Measurements from ENCODE around the gene INPP5A.

INPP5A gene

DNA sequence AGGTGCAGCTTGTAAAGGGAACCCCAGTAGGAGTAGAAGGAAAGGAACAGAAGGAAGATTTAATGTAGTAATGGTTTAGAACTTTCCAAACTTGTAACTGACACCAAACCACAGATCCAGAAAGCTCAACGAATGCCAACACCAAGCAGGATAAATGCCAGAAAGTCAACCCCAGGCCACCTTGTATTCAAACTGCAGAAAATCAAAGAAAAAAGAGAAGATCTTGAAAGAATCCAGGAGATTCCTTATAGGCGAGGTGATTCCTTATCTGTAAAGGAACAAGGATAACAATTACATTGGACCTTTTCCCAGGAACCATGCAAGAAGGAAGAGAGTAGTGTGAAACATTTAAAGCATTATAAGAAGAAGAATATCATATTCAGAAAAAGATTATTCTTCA is 154.7 kb downstream of the INPP5A start:
- H3K4me3 ChIP-seq (ENCODE audit: low read length), result no peak overlapping the region
- DNase-seq (ENCODE audit: low read depth), result no peak
- TF ChIP-seq, protein P1, sequence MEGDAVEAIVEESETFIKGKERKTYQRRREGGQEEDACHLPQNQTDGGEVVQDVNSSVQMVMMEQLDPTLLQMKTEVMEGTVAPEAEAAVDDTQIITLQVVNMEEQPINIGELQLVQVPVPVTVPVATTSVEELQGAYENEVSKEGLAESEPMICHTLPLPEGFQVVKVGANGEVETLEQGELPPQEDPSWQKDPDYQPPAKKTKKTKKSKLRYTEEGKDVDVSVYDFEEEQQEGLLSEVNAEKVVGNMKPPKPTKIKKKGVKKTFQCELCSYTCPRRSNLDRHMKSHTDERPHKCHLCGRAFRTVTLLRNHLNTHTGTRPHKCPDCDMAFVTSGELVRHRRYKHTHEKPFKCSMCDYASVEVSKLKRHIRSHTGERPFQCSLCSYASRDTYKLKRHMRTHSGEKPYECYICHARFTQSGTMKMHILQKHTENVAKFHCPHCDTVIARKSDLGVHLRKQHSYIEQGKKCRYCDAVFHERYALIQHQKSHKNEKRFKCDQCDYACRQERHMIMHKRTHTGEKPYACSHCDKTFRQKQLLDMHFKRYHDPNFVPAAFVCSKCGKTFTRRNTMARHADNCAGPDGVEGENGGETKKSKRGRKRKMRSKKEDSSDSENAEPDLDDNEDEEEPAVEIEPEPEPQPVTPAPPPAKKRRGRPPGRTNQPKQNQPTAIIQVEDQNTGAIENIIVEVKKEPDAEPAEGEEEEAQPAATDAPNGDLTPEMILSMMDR (conservative IDR thresholded peaks at IDR 0.05; ENCODE audit: low read depth, low read length), result no peak

DNA sequence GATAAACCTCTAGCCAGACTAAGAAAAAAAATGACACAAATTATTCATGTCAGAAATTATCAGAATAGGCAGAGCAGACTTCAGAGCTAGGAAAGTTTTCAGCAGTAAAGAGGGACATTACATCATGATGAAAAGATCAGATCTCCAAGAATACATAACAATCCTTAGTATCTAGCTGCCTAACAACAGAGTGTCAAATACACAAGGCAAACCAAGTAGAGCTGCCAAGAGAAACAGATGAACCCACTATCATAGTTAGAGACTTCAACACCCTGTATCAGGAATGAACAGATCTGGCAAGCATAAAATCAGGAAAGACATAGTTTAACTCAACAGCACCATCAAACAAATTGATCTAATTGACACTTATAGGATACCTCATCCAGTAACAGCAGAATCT is 156.1 kb downstream of the INPP5A start:
- DNase-seq (ENCODE audit: low read depth), result no peak
- H3K4me3 ChIP-seq (ENCODE audit: low read length), result no peak overlapping the region
- TF ChIP-seq, protein P1 (conservative IDR thresholded peaks at IDR 0.05; ENCODE audit: low read depth, low read length), result no peak

DNA sequence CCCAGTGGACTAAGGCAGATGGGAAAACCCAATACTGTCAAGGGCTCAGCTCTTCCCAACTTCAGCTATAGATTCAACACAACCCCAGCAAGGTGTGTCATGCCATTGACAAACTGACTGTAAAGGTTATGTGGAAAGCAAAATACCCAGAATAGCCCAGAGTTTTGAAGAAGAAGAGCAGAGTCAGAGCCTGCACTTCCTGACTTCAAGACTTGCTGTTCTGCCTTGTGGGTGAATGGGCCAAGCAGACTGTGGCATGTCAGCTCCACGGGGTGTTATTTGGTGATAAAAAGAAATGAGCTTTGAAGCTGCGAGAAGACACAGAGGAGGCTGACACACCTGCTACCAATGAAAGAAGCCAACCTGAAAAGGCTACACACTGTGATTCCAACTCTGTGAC is 158.6 kb downstream of the INPP5A start:
- DNase-seq (ENCODE audit: low read depth), result no peak
- no peak overlapping the region for H3K4me3 ChIP-seq (ENCODE audit: low read length)
- TF ChIP-seq, protein P1 (conservative IDR thresholded peaks at IDR 0.05; ENCODE audit: low read depth, low read length), result no peak

DNA sequence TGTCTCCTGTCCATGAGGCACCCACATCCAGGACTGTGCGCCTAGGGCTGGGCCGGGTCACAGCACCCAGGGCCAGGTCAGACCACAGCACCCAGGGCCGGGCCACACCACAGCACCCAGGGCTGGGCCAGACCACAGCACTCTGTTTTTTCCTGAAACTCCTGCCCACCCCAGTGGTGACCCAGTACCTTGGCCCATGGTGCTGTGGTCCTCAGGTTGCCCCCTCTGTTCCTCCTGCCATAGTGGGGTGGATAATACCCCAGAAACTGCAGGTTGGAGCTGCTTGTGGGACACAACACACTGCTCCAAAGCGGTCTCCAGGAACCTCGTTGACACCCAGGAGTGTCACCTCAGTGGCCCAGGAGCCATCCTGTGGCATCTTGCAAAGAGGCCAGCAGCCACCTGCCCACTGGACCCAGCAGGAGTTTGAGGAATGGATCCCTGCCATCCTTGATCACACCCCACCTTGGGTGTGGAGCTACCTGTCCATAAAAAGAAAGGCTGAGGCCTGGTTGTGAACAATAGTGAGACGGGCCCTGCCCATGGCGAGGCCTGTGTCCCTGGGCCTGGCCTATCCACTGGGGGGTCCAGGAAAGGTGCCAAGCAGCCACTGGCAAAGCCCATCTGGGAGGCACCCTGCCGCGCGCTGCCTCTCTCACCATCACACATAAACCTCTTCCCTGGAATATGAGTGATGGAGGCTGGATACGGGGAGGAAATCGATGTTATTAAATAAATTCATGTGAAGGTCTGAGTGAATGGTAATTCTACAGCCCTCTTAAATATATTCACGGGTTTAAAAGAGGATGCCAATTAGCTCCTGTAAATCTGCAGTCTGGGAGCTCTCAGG is 159.4 kb downstream of the INPP5A start:
- TF ChIP-seq, protein P1 (conservative IDR thresholded peaks at IDR 0.05; ENCODE audit: low read depth, low read length), result no peak
- H3K4me3 ChIP-seq (ENCODE audit: low read length), result no peak overlapping the region
- DNase-seq (ENCODE audit: low read depth), result no peak

DNA sequence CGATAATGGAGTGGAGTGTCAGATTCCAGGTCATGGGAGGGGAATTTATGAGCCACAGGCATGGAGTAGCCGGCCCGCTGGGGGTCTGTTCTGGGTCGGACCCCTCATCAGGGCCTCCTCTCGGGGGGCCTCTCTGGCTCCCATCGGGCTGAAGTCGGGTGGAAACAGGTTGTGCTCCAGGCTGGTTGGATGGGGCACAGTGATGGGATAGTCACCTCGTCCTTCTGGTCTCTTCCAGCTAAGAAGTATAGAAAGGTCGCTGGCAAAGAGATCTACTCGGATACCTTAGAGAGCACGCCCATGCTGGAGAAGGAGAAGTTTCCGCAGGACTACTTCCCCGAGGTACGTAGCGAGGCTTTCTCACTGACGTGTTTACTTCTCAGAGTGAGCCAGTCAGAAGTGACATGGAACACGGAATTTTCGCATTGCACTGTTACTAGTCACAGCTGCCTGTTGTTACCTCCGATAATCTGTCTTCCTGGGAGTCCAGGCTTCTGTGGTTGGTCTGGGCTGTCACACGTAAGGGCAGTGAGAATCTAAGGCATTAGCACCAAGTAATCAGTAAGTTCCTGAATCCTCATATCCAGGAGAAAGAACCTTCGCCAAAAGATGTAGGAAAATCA is 160.1 kb downstream of the INPP5A start:
- H3K4me3 ChIP-seq (ENCODE audit: low read length), result no peak overlapping the region
- no peak for DNase-seq (ENCODE audit: low read depth)
- TF ChIP-seq, protein P1 (conservative IDR thresholded peaks at IDR 0.05; ENCODE audit: low read depth, low read length), result no peak

DNA sequence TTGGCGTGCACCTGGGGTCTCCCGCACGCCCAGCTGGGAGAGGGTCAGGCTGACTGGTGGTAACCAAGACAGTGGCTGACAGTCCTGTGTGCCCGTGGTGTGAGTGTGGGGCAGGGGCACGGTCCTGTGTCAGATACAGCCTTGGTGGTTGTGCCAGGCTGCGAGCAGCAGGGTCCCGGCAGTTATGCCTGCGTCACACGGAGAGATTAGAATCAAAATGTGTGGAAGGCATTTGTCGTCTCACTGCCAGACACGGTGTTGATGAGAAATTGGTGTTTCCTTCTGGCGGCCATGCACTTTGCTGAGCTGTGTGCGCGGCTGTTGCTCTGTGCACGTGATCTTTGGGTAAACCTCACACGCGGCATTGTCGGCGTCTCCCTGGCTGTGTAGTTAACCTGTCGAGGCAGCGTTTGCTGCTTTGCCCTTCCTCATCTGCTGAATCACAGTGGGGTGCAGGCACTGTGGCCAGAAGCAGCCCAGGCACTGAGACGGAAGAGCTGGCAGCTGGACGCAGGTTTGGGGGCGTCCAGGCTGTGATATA is 160.7 kb downstream of the INPP5A start:
- TF ChIP-seq, protein P1 (conservative IDR thresholded peaks at IDR 0.05; ENCODE audit: low read depth, low read length), result no peak
- H3K4me3 ChIP-seq (ENCODE audit: low read length), result no peak overlapping the region
- no peak for DNase-seq (ENCODE audit: low read depth)
